Endothelial cell of umbilical vein (primary cell): ENCODE data around the gene IPO9. TPM values are rescaled to one million over a fixed set of nuclear protein-coding genes. Genes with fewer than 3 reads are reported as not detected.

Experiments
- BruUV-seq: library from RNA; stranded (reverse); fragments of 400-500 nt; replicated peaks from 2 replicates; lab custom pipeline; 2021; lab: Mats Ljungman, UMichigan
- CTCF ChIA-PET: fragments of 300-600, 350-600 bp; sonication (Branson Sonifier 250); formaldehyde crosslinking; loops from one replicate; lab custom pipeline; 2021; ENCODE audit warnings: antibody characterized with exemption, inconsistent platforms; lab: Charles Lee
- POLR2A ChIA-PET: fragments of 300-600, 350-600 bp; sonication (Branson Sonifier 250); formaldehyde crosslinking; loops from one replicate; lab custom pipeline; 2021; ENCODE audit warnings: antibody characterized with exemption, inconsistent platforms; lab: Charles Lee
- DNase-seq: peaks from one replicate; pipeline ENCODE4 v3.0.0-alpha.2; 2011; ENCODE audit warnings: low read depth, low spot score
- FAIRE-seq: peaks from 2 replicates; lab custom pipeline; 2011; peaks lifted over from hg19 to GRCh38; lab: Jason Lieb, UNC
- H2AFZ ChIP-seq: 2 replicates; pipeline ENCODE4 v1.6.0; 2012; ENCODE audit warnings: low read depth, low read length, control low read depth, inconsistent platforms
- H3K27ac ChIP-seq: 2 replicates; pipeline ENCODE4 v1.5.1; 2011; ENCODE audit warnings: low read depth, mild to moderate bottlenecking, control low read depth, low read length, moderate library complexity; ENCODE audit not compliant: insufficient read depth
- H3K27me3 ChIP-seq, 2 experiments: 2 replicates each; pipeline versions ENCODE4 v1.6.0 to v1.6.1; 2011; ENCODE audit warnings: low read length in 2 of 2, mixed read lengths in 1 of 2; ENCODE audit not compliant: control insufficient read depth in 2 of 2, insufficient read depth in 2 of 2
- H3K36me3 ChIP-seq, 2 experiments: 2 replicates in 1 of 2; 3 replicates in 1 of 2; pipeline ENCODE4 v1.5.1; 2011; ENCODE audit warnings: low read length in 2 of 2, mild to moderate bottlenecking in 1 of 2, moderate library complexity in 1 of 2; ENCODE audit not compliant: control insufficient read depth in 2 of 2, insufficient read depth in 2 of 2; ENCODE audit errors: extremely low read depth in 1 of 2
- H3K4me1 ChIP-seq: 3 replicates; pipeline ENCODE4 v1.5.1; 2011; ENCODE audit warnings: mild to moderate bottlenecking, low read length; ENCODE audit not compliant: control insufficient read depth, insufficient read depth; ENCODE audit errors: extremely low read depth
- H3K4me2 ChIP-seq: 2 replicates; pipeline ENCODE4 v1.6.1; 2011; ENCODE audit warnings: low read length, control low read depth, mixed read lengths; ENCODE audit not compliant: insufficient read depth
- H3K4me3 ChIP-seq, 3 experiments: fragments of 200-600 bp in 1 of 3; sonication (generic), shearing (Covaris generic) in 1 of 3; replicated peaks in 1 of 3; 2 replicates each; pipeline ENCODE4 v1.5.1; 2011 to 2016; ENCODE audit warnings: control low read depth in 3 of 3, low read length in 3 of 3, mild to moderate bottlenecking in 2 of 3, inconsistent platforms in 1 of 3, low read depth in 1 of 3, moderate library complexity in 1 of 3; ENCODE audit not compliant: insufficient read depth in 1 of 3
- H3K79me2 ChIP-seq: 2 replicates; pipeline ENCODE4 v1.6.0; 2012; ENCODE audit warnings: low read length, inconsistent platforms; ENCODE audit not compliant: control insufficient read depth, insufficient read depth
- H3K9ac ChIP-seq: replicated peaks from 2 replicates; pipeline ENCODE3; 2011; ENCODE audit warnings: low read length, control low read depth; ENCODE audit not compliant: insufficient read depth; ENCODE audit errors: extremely low read depth
- H3K9me1 ChIP-seq: replicated peaks from 3 replicates; pipeline ENCODE4 v1.6.0; 2011; ENCODE audit warnings: mild to moderate bottlenecking, low read length; ENCODE audit not compliant: control insufficient read depth, insufficient read depth; ENCODE audit errors: extremely low read depth
- H3K9me3 ChIP-seq: replicated peaks from 2 replicates; pipeline ENCODE4 v1.5.1; 2012; ENCODE audit warnings: low read length, inconsistent platforms; ENCODE audit not compliant: control insufficient read depth, insufficient read depth
- H4K20me1 ChIP-seq: replicated peaks from 2 replicates; pipeline ENCODE3; 2011; ENCODE audit warnings: mild to moderate bottlenecking, low read length; ENCODE audit not compliant: control insufficient read depth, insufficient read depth; ENCODE audit errors: extremely low read depth
- EZH2 ChIP-seq: IDR thresholded peaks from 2 replicates; pipeline ENCODE4 v1.6.1; 2012; ENCODE audit warnings: borderline replicate concordance, low read depth, mild to moderate bottlenecking, moderate library complexity, low read length, inconsistent platforms; ENCODE audit not compliant: severe bottlenecking
- FOS ChIP-seq: IDR thresholded peaks from 2 replicates; pipeline ENCODE4 v1.6.1; 2011; ENCODE audit warnings: mild to moderate bottlenecking, low read length, moderate library complexity, borderline replicate concordance; ENCODE audit not compliant: insufficient read depth
- GATA2 ChIP-seq: IDR thresholded peaks from 2 replicates; pipeline ENCODE4 v1.7.0; 2011; ENCODE audit warnings: low read depth, mild to moderate bottlenecking, moderate library complexity, mixed read lengths, low read length; ENCODE audit not compliant: insufficient read length, insufficient read depth
- JUN ChIP-seq: IDR thresholded peaks from 2 replicates; pipeline ENCODE4 v1.6.1; 2011; ENCODE audit warnings: borderline replicate concordance, low read depth; ENCODE audit not compliant: insufficient read length, insufficient read depth
- MYC ChIP-seq: IDR thresholded peaks from one replicate; pipeline ENCODE4 v1.6.1; 2011; ENCODE audit warnings: mild to moderate bottlenecking, low read depth, low read length
- POLR2A ChIP-seq: IDR thresholded peaks from 2 replicates; pipeline ENCODE4 v1.6.1; 2012; ENCODE audit warnings: low read depth, mild to moderate bottlenecking, control low read depth, low read length
- POLR2AphosphoS5 ChIP-seq: IDR thresholded peaks from 2 replicates; pipeline ENCODE4 v1.6.1; 2012; ENCODE audit warnings: low read depth, mild to moderate bottlenecking, control low read depth, low read length, moderate library complexity; ENCODE audit not compliant: insufficient read depth
- dilution Hi-C: fragments of 300-500 bp; cut with MboI; formaldehyde crosslinking; loops from one replicate; pipeline ENCODE4 v1.15.0; 2019; ENCODE audit warnings: low sequenced_read_pairs; ENCODE audit not compliant: extremely low pct_ligation_motif_present
- intact Hi-C: fragments of 100-400 bp; cut with micrococcal nuclease; formaldehyde crosslinking; loops from one replicate; pipeline ENCODE4 v1.10.0; 2022
- polyA plus RNA-seq, 4 experiments: library from polyadenylated mRNA; depleted of rRNA in 3 of 4; stranded (reverse) in 3 of 4; unstranded in 1 of 4; fragments of >200 nt; gene quantifications; 2 replicates each; pipeline versions ENCODE4 v1.2.1 to v1.2.3, GENCODE V29; 2011 to 2012; ENCODE audit warnings: missing spikeins in 1 of 4
- total RNA-seq: library from RNA; stranded (reverse); gene quantifications from 2 replicates; pipeline ENCODE4 v1.2.3, GENCODE V29; 2021
- TF ChIP-seq, protein P1 (sequence below), 2 donors: IDR thresholded peaks; 1 replicate in 1 of 2; 2 replicates in 1 of 2; pipeline ENCODE4 v1.5.1; 2011; ENCODE audit warnings: low read length in 2 of 2, mild to moderate bottlenecking in 2 of 2, moderate library complexity in 2 of 2, control low read depth in 1 of 2, inconsistent platforms in 1 of 2, low read depth in 1 of 2; ENCODE audit not compliant: insufficient read depth in 1 of 2; ENCODE audit errors: extremely low read depth in 1 of 2
- TF ChIP-seq, protein P2 (sequence below): IDR thresholded peaks from 2 replicates; pipeline ENCODE4 v1.6.1; 2011; ENCODE audit not compliant: insufficient read depth, insufficient read length

Gene IPO9
- total and polyA plus RNA-seq, 2 donors (not counting 3 experiments of a cell fraction or from before 2014, with no cell fraction given) = 53.4 to 104 TPM

DNA sequence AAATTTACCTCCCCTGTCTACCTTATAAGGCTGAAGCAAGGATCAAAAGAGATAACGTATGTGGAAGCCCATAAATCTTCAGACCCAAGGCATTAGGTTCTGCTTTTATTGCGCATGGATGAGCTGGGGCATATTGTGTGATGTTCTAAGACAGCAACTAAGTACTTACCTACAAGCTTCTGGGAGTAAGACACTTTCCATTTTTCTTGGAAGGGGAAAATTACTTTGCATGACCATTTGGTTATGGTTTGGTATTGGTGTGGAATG, 96.3 kb downstream of the IPO9 start:
- no peaks in the 10 kb centered on the region for H3K4me1 ChIP-seq
- no peaks in the 10 kb centered on the region for H4K20me1 ChIP-seq
- intact Hi-C loops = no loop called here
- no peak for FAIRE-seq
- no peaks in the 10 kb centered on the region for H3K9me1 ChIP-seq
- H3K4me3 ChIP-seq = no peak overlapping the region
- ChIA-PET POLR2A (no interaction called here), CTCF (interaction anchor here (1.2 to 2.1 kb wide), 4 partner anchors 14 to 29 kb away, joined by 4 to 7 read pairs (median 4); partner anchors contain the start of gene LMOD1)
- BruUV-seq = no TSS peak
- peaks cover 2 to 8% of the 10 kb centered on the region in 2 experiments for H3K27me3 ChIP-seq
- no peak overlapping the region for H3K4me2 ChIP-seq
- no peak overlapping the region for H3K9ac ChIP-seq
- H3K79me2 ChIP-seq = no peaks in the 10 kb centered on the region
- H3K27ac ChIP-seq = no peak overlapping the region
- no peaks in the 10 kb centered on the region for H3K9me3 ChIP-seq
- H3K36me3 ChIP-seq = no peaks in the 10 kb centered on the region
- TF ChIP-seq, protein P1, sequence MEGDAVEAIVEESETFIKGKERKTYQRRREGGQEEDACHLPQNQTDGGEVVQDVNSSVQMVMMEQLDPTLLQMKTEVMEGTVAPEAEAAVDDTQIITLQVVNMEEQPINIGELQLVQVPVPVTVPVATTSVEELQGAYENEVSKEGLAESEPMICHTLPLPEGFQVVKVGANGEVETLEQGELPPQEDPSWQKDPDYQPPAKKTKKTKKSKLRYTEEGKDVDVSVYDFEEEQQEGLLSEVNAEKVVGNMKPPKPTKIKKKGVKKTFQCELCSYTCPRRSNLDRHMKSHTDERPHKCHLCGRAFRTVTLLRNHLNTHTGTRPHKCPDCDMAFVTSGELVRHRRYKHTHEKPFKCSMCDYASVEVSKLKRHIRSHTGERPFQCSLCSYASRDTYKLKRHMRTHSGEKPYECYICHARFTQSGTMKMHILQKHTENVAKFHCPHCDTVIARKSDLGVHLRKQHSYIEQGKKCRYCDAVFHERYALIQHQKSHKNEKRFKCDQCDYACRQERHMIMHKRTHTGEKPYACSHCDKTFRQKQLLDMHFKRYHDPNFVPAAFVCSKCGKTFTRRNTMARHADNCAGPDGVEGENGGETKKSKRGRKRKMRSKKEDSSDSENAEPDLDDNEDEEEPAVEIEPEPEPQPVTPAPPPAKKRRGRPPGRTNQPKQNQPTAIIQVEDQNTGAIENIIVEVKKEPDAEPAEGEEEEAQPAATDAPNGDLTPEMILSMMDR (IDR thresholded peaks at IDR 0.05; ENCODE audit: extremely low read depth in 1 of 2, insufficient read depth in 1 of 2, low read depth in 1 of 2, low read length in 2 of 2) = no peak
- TF ChIP-seq MYC (no peak), FOS (no peak), GATA2 (no peak), EZH2 (no peak), POLR2AphosphoS5 (no peak), JUN (no peak), POLR2A (no peak)
- TF ChIP-seq, protein P2, sequence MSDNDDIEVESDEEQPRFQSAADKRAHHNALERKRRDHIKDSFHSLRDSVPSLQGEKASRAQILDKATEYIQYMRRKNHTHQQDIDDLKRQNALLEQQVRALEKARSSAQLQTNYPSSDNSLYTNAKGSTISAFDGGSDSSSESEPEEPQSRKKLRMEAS = no peak
- dilution Hi-C loops = no loop called here
- no peak overlapping the region for H2AFZ ChIP-seq
- no peak for DNase-seq
